IMR-90 (cell line): ENCODE results near the gene ITPKA. TPM values are rescaled to one million over a fixed set of nuclear protein-coding genes. Genes with fewer than 3 reads are reported as not detected.

Experiments used
- ATAC-seq: fragments of 200-7000 bp; cut with Tn5 transposase; 2 replicates; pipeline ENCODE4 v1.9.1; 2020; ENCODE audit warnings: low read depth, mild to moderate bottlenecking, moderate library complexity
- BruUV-seq: library from RNA; stranded (reverse); fragments of 400-500 nt; replicated peaks from 2 replicates; lab custom pipeline; 2021; lab: Mats Ljungman, UMichigan
- CTCF ChIA-PET: fragments of 300-600 bp; formaldehyde crosslinking; extraction: SDS; loops from one replicate; lab custom pipeline; 2021; ENCODE audit warnings: antibody characterized with exemption; lab: Yijun Ruan, JAX
- POLR2A ChIA-PET: fragments of 300-600 bp; sonication (Branson Sonifier 250); formaldehyde crosslinking; loops from one replicate; lab custom pipeline; 2022; ENCODE audit warnings: antibody characterized with exemption; ENCODE audit not compliant: unreplicated experiment; lab: Charles Lee
- DNase-seq: peaks from one replicate; pipeline ENCODE4 v3.0.0; 2013
- H2AFZ ChIP-seq: replicated peaks from 2 replicates; pipeline ENCODE3; 2013; ENCODE audit warnings: low read length, mild to moderate bottlenecking; ENCODE audit not compliant: poor library complexity
- H2AK5ac ChIP-seq: 2 replicates; pipeline ENCODE4 v1.6.1; 2013; ENCODE audit warnings: low read depth, low read length, inconsistent platforms
- H2AK9ac ChIP-seq: replicated peaks from 2 replicates; pipeline ENCODE3; 2013; ENCODE audit warnings: mild to moderate bottlenecking, low read depth, low read length, moderate library complexity; ENCODE audit not compliant: poor library complexity
- H2BK120ac ChIP-seq: 2 replicates; pipeline ENCODE4 v1.6.1; 2013; ENCODE audit warnings: low read depth, low read length, inconsistent platforms
- H2BK15ac ChIP-seq: 3 replicates; pipeline ENCODE4 v1.6.1; 2013; ENCODE audit warnings: low read depth, low read length, inconsistent platforms
- H2BK20ac ChIP-seq: 2 replicates; pipeline ENCODE4 v1.6.1; 2013; ENCODE audit warnings: low read depth, mild to moderate bottlenecking, inconsistent platforms, low read length, moderate library complexity
- H2BK5ac ChIP-seq: 2 replicates; pipeline ENCODE4 v1.6.1; 2013; ENCODE audit warnings: mild to moderate bottlenecking, low read depth, low read length, inconsistent platforms; ENCODE audit not compliant: poor library complexity, severe bottlenecking
- H3K14ac ChIP-seq: replicated peaks from 2 replicates; pipeline ENCODE4 v1.6.1; 2013; ENCODE audit warnings: low read depth, low read length, inconsistent platforms
- H3K18ac ChIP-seq: 2 replicates; pipeline ENCODE4 v1.6.1; 2013; ENCODE audit warnings: low read depth, low read length, control low read depth
- H3K23ac ChIP-seq: 2 replicates; pipeline ENCODE4 v1.6.1; 2013; ENCODE audit warnings: low read depth, low read length, inconsistent platforms
- H3K27ac ChIP-seq: 2 replicates; pipeline ENCODE4 v1.5.1; 2013; ENCODE audit warnings: mild to moderate bottlenecking, control low read depth, low read length; ENCODE audit not compliant: insufficient read depth
- H3K27me3 ChIP-seq: 2 replicates; pipeline ENCODE4 v1.6.1; 2013; ENCODE audit warnings: low read length; ENCODE audit not compliant: control insufficient read depth, insufficient read depth
- H3K36me3 ChIP-seq: 2 replicates; pipeline ENCODE4 v1.6.1; 2013; ENCODE audit warnings: low read length, mixed read lengths; ENCODE audit not compliant: control insufficient read depth, insufficient read depth
- H3K4ac ChIP-seq: 2 replicates; pipeline ENCODE4 v1.6.1; 2013; ENCODE audit warnings: low read depth, low read length, inconsistent platforms
- H3K4me1 ChIP-seq: 2 replicates; pipeline ENCODE4 v1.6.1; 2013; ENCODE audit warnings: low read length, mixed read lengths; ENCODE audit not compliant: control insufficient read depth, insufficient read depth
- H3K4me2 ChIP-seq: 2 replicates; pipeline ENCODE4 v1.6.1; 2013; ENCODE audit warnings: low read depth, mild to moderate bottlenecking, control low read depth, low read length, moderate library complexity
- H3K4me3 ChIP-seq: 2 replicates; pipeline ENCODE4 v1.5.1; 2013; ENCODE audit warnings: low read depth, mild to moderate bottlenecking, control low read depth, low read length, moderate library complexity; ENCODE audit not compliant: insufficient read depth
- H3K56ac ChIP-seq: 2 replicates; pipeline ENCODE4 v1.6.1; 2013; ENCODE audit warnings: low read length, inconsistent platforms; ENCODE audit not compliant: insufficient read depth; ENCODE audit errors: extremely low read depth
- H3K79me1 ChIP-seq, 2 experiments: 2 replicates each; pipeline ENCODE4 v1.6.1; 2013; ENCODE audit warnings: low read length in 2 of 2, inconsistent platforms in 1 of 2, low read depth in 1 of 2
- H3K9ac ChIP-seq: 2 replicates; pipeline ENCODE4 v1.6.1; 2013; ENCODE audit warnings: low read depth, low read length, control low read depth
- H3K9me1 ChIP-seq: 2 replicates; pipeline ENCODE4 v1.6.1; 2013; ENCODE audit warnings: low read length, inconsistent platforms; ENCODE audit not compliant: insufficient read depth
- H3K9me3 ChIP-seq: 2 replicates; pipeline ENCODE4 v1.6.1; 2013; ENCODE audit warnings: low read length; ENCODE audit not compliant: control insufficient read depth, insufficient read depth
- H4K20me1 ChIP-seq: 2 replicates; pipeline ENCODE4 v1.6.1; 2013; ENCODE audit warnings: low read length, inconsistent platforms; ENCODE audit not compliant: insufficient read depth
- H4K5ac ChIP-seq: 2 replicates; pipeline ENCODE4 v1.6.1; 2013; ENCODE audit warnings: mild to moderate bottlenecking, low read depth, low read length, control low read depth
- H4K8ac ChIP-seq, 2 experiments: 2 replicates each; pipeline ENCODE4 v1.6.1; 2013; ENCODE audit warnings: low read depth in 2 of 2, low read length in 2 of 2, control low read depth in 1 of 2, inconsistent platforms in 1 of 2
- H4K91ac ChIP-seq: 2 replicates; pipeline ENCODE4 v1.6.1; 2013; ENCODE audit warnings: low read depth, low read length, inconsistent platforms; ENCODE audit not compliant: insufficient read depth
- BHLHE40 ChIP-seq: fragments of 150-350 bp; IDR thresholded peaks from 2 replicates; pipeline ENCODE4 v1.6.1; 2016; ENCODE audit warnings: mild to moderate bottlenecking, low read depth, low read length
- CEBPB ChIP-seq: IDR thresholded peaks from 2 replicates; pipeline ENCODE4 v1.6.1; 2012; ENCODE audit warnings: low read depth, low read length, improper control_type of control experiment
- CHD1 ChIP-seq: IDR thresholded peaks from 2 replicates; pipeline ENCODE4 v1.6.1; 2012; ENCODE audit warnings: low read depth, low read length, improper control_type of control experiment
- FOS ChIP-seq: fragments of 150-350 bp; IDR thresholded peaks from 2 replicates; pipeline ENCODE4 v1.6.1; 2016; ENCODE audit warnings: low read depth, low read length
- MAFK ChIP-seq: IDR thresholded peaks from 2 replicates; pipeline ENCODE4 v1.6.1; 2012; ENCODE audit warnings: low read depth, low read length, improper control_type of control experiment
- MAZ ChIP-seq: IDR thresholded peaks from 2 replicates; pipeline ENCODE4 v1.6.1; 2012; ENCODE audit warnings: low read depth, mild to moderate bottlenecking, low read length, improper control_type of control experiment, moderate library complexity, borderline replicate concordance
- MXI1 ChIP-seq: IDR thresholded peaks from 2 replicates; pipeline ENCODE4 v1.6.1; 2012; ENCODE audit warnings: low read depth, mild to moderate bottlenecking, low read length, moderate library complexity, borderline replicate concordance
- NFE2L2 ChIP-seq: fragments of 150-350 bp; IDR thresholded peaks from 2 replicates; pipeline ENCODE4 v1.6.1; 2016; ENCODE audit warnings: low read depth, mild to moderate bottlenecking, low read length
- POLR2A ChIP-seq: IDR thresholded peaks from 2 replicates; pipeline ENCODE4 v1.6.1; 2012; ENCODE audit warnings: mild to moderate bottlenecking, low read depth, low read length
- RAD21 ChIP-seq: IDR thresholded peaks from 2 replicates; pipeline ENCODE4 v1.6.1; 2012; ENCODE audit warnings: low read length, improper control_type of control experiment
- RCOR1 ChIP-seq: IDR thresholded peaks from 2 replicates; pipeline ENCODE4 v1.6.1; 2012; ENCODE audit warnings: mild to moderate bottlenecking, low read length, improper control_type of control experiment; ENCODE audit not compliant: insufficient replicate concordance
- RFX5 ChIP-seq: IDR thresholded peaks from 2 replicates; pipeline ENCODE4 v1.8.0; 2012; ENCODE audit warnings: low read depth, mild to moderate bottlenecking, low read length, moderate library complexity
- SMC3 ChIP-seq: fragments of 150-350 bp; IDR thresholded peaks from 2 replicates; pipeline ENCODE4 v1.6.1; 2016; ENCODE audit warnings: low read depth, mild to moderate bottlenecking, antibody characterized with exemption, low read length, moderate library complexity
- USF2 ChIP-seq: fragments of 150-350 bp; IDR thresholded peaks from 2 replicates; pipeline ENCODE4 v1.6.1; 2017; ENCODE audit warnings: mild to moderate bottlenecking, antibody characterized with exemption, low read length, low read depth
- WGBS, 2 experiments: methylation state at CpG; one replicate each; pipeline versions ENCODE4 v1.1.5 to v1.1.7; 2013; ENCODE audit warnings: missing lambda C conversion rate in 2 of 2; ENCODE audit not compliant: insufficient read length in 1 of 2; ENCODE audit errors: extremely low coverage in 2 of 2; 5-methylcytosine and 5-hydroxymethylcytosine counted together
- dilution Hi-C: fragments of 300-500 bp; cut with HindIII; formaldehyde crosslinking; loops from one replicate; pipeline ENCODE4 v1.14.3; 2018; ENCODE audit warnings: low sequenced_read_pairs; ENCODE audit not compliant: unreplicated experiment
- in situ Hi-C: fragments of 300-500 bp; cut with MboI; formaldehyde crosslinking; loops from 3 replicates; pipeline ENCODE4 v1.14.3; 2019; ENCODE audit warnings: low sequenced_read_pairs, inconsistent platforms, mixed read lengths
- intact Hi-C: fragments of 100-400 bp; cut with micrococcal nuclease; formaldehyde crosslinking; loops from 2 replicates; pipeline ENCODE4 v1.10.0; 2022
- polyA plus RNA-seq, 3 experiments: library from polyadenylated mRNA; depleted of rRNA; stranded (reverse); fragments of >200 nt; gene quantifications; 2 replicates each; pipeline ENCODE4 v1.2.3, GENCODE V29; 2012; ENCODE audit warnings: low replicate concordance in 1 of 3
- total RNA-seq: library from RNA; depleted of rRNA; stranded (reverse); fragments of >200 nt; gene quantifications from 2 replicates; pipeline ENCODE4 v1.2.3, GENCODE V29; 2012
- TF ChIP-seq, protein P1 (sequence below): conservative IDR thresholded peaks from 2 replicates; pipeline ENCODE4 v1.5.1; 2012; ENCODE audit warnings: mild to moderate bottlenecking, low read depth, low read length, improper control_type of control experiment
- TF ChIP-seq, protein P2 (sequence below): fragments of 150-350 bp; IDR thresholded peaks from 2 replicates; pipeline ENCODE4 v1.6.1; 2016; ENCODE audit warnings: low read depth, mild to moderate bottlenecking, low read length, moderate library complexity, borderline replicate concordance

ITPKA gene
- total and polyA plus RNA-seq, 2 of the 4 experiments (the other 2 are of a cell fraction) = 1.1 to 1.8 TPM

GRCh38 chr15:41544650-41545015 is 51.0 kb downstream of the ITPKA start:
- ATAC-seq = no peak
- intact Hi-C loops = loop anchor here (5.0 kb wide), 1 partner anchor 77 kb away; no protein-coding TSS in a partner anchor
- Histone ChIP-seq H2AK5ac (peak overlapping the region; percentile 90), H4K5ac (peak overlapping the region; percentile 37; the same call in 1 of the 2 replicates), H3K18ac (no peak overlapping the region), H4K20me1 (peaks cover 3% of the 10 kb centered on the region; the same call in 1 of the 2 replicates), H4K8ac (peak overlapping the region; percentile 44 to 55; a peak in 3 of 4 replicates), H2BK120ac (no peak overlapping the region), H3K4me3 (no peak overlapping the region), H3K27me3 (no peaks in the 10 kb centered on the region), H3K9ac (no peak overlapping the region), H3K27ac (no peak overlapping the region), H2AFZ (peak overlapping the region; percentile 85), H3K23ac (no peak overlapping the region), H3K79me1 (peaks cover 13 to 34% of the 10 kb centered on the region in 2 experiments; a peak in 3 of 4 replicates), H3K4me2 (no peak overlapping the region), H2BK20ac (no peak overlapping the region; the same call in 1 of the 2 replicates), H3K9me1 (peaks cover 3% of the 10 kb centered on the region; the same call in 1 of the 2 replicates), H4K91ac (no peak overlapping the region), H3K9me3 (no peaks in the 10 kb centered on the region), H2BK5ac (no peak overlapping the region), H3K36me3 (no peaks in the 10 kb centered on the region), H2BK15ac (no peak overlapping the region), H3K56ac (no peak overlapping the region), H2AK9ac (peak overlapping the region; percentile 24), H3K4me1 (no peaks in the 10 kb centered on the region; the same call in none of the 2 replicates), H3K4ac (peak overlapping the region; percentile 69), H3K14ac (no peak overlapping the region)
- CTCF ChIA-PET = interaction anchor here (0.8 to 1.4 kb wide), 2 partner anchors 13 to 229 kb away, joined by 3 to 4 read pairs; partner anchors contain the start of gene MAPKBP1
- BruUV-seq = no TSS peak
- TF ChIP-seq RCOR1 = no peak
- TF ChIP-seq CEBPB = no peak
- TF ChIP-seq BHLHE40 = no peak
- TF ChIP-seq MAFK = no peak
- no peak for TF ChIP-seq MAZ
- no peak for TF ChIP-seq SMC3
- no peak for TF ChIP-seq USF2
- TF ChIP-seq RFX5 = no peak
- no peak for TF ChIP-seq RAD21
- TF ChIP-seq, protein P1, sequence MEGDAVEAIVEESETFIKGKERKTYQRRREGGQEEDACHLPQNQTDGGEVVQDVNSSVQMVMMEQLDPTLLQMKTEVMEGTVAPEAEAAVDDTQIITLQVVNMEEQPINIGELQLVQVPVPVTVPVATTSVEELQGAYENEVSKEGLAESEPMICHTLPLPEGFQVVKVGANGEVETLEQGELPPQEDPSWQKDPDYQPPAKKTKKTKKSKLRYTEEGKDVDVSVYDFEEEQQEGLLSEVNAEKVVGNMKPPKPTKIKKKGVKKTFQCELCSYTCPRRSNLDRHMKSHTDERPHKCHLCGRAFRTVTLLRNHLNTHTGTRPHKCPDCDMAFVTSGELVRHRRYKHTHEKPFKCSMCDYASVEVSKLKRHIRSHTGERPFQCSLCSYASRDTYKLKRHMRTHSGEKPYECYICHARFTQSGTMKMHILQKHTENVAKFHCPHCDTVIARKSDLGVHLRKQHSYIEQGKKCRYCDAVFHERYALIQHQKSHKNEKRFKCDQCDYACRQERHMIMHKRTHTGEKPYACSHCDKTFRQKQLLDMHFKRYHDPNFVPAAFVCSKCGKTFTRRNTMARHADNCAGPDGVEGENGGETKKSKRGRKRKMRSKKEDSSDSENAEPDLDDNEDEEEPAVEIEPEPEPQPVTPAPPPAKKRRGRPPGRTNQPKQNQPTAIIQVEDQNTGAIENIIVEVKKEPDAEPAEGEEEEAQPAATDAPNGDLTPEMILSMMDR = no peak
- no peak for TF ChIP-seq NFE2L2
- TF ChIP-seq MXI1 = no peak
- TF ChIP-seq FOS = no peak
- TF ChIP-seq CHD1 = no peak
- TF ChIP-seq, protein P2, sequence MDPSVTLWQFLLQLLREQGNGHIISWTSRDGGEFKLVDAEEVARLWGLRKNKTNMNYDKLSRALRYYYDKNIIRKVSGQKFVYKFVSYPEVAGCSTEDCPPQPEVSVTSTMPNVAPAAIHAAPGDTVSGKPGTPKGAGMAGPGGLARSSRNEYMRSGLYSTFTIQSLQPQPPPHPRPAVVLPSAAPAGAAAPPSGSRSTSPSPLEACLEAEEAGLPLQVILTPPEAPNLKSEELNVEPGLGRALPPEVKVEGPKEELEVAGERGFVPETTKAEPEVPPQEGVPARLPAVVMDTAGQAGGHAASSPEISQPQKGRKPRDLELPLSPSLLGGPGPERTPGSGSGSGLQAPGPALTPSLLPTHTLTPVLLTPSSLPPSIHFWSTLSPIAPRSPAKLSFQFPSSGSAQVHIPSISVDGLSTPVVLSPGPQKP = no peak
- TF ChIP-seq POLR2A = no peak
- POLR2A ChIA-PET = no interaction called here
- dilution Hi-C loops = no loop called here
- in situ Hi-C loops = no loop called here
- no peak for DNase-seq
- WGBS, 2 experiments = 100% methylated on average over 7 of the region's 15 CpGs; no CpG with 5 or more reads in 1 of the 2 experiments
